Measurements from ENCODE around the gene NOD2.

The NOD2 gene

GRCh38 chr16:50690177-50690576, 3.2 kb upstream of the NOD2 start:
- DNase-seq (ENCODE audit: low read depth in 2 of 2, low spot score in 1 of 2): no peak

- no peak for DNase-seq (ENCODE audit: low read depth in 2 of 2, low spot score in 1 of 2)
Observed at GRCh38 chr16:50692644-50692998, 785 bp upstream of the NOD2 start.

GRCh38 chr16:50694206-50694605, 800 bp downstream of the NOD2 start:
- no peak for DNase-seq (ENCODE audit: low read depth in 2 of 2, low spot score in 1 of 2)

GRCh38 chr16:50695017-50696000, 1.9 kb downstream of the NOD2 start:
- DNase-seq (ENCODE audit: low read depth in 2 of 2, low spot score in 1 of 2): no peak

GRCh38 chr16:50696126-50696525, 2.7 kb downstream of the NOD2 start:
- DNase-seq (ENCODE audit: low read depth in 2 of 2, low spot score in 1 of 2): no peak

- DNase-seq (ENCODE audit: low read depth in 2 of 2, low spot score in 1 of 2): no peak
Observed at GRCh38 chr16:50696575-50697420, 3.4 kb downstream of the NOD2 start.

- DNase-seq (ENCODE audit: low read depth in 2 of 2, low spot score in 1 of 2): no peak
Observed at GRCh38 chr16:50697421-50697715, 4.0 kb downstream of the NOD2 start.

- no peak for DNase-seq (ENCODE audit: low read depth in 2 of 2, low spot score in 1 of 2)
Observed at GRCh38 chr16:50697881-50698767, 4.7 kb downstream of the NOD2 start.

- no peak for DNase-seq (ENCODE audit: low read depth in 2 of 2, low spot score in 1 of 2)
Observed at GRCh38 chr16:50699326-50700159, 6.1 kb downstream of the NOD2 start.

GRCh38 chr16:50702725-50703124, 9.3 kb downstream of the NOD2 start:
- DNase-seq (ENCODE audit: low read depth in 2 of 2, low spot score in 1 of 2): no peak

GRCh38 chr16:50704245-50704644, 10.8 kb downstream of the NOD2 start:
- no peak for DNase-seq (ENCODE audit: low read depth in 2 of 2, low spot score in 1 of 2)

GRCh38 chr16:50705436-50706110, 12.2 kb downstream of the NOD2 start:
- DNase-seq (ENCODE audit: low read depth in 2 of 2, low spot score in 1 of 2): no peak

GRCh38 chr16:50706250-50706649, 12.8 kb downstream of the NOD2 start:
- no peak for DNase-seq (ENCODE audit: low read depth in 2 of 2, low spot score in 1 of 2)

- DNase-seq (ENCODE audit: low read depth in 2 of 2, low spot score in 1 of 2): no peak
Observed at GRCh38 chr16:50708373-50709060, 15.1 kb downstream of the NOD2 start.

GRCh38 chr16:50709061-50709684, 15.8 kb downstream of the NOD2 start:
- DNase-seq (ENCODE audit: low read depth in 2 of 2, low spot score in 1 of 2): no peak

GRCh38 chr16:50709980-50710379, 16.6 kb downstream of the NOD2 start:
- no peak for DNase-seq (ENCODE audit: low read depth in 2 of 2, low spot score in 1 of 2)

GRCh38 chr16:50711040-50711439, 17.6 kb downstream of the NOD2 start:
- no peak for DNase-seq (ENCODE audit: low read depth in 2 of 2, low spot score in 1 of 2)

GRCh38 chr16:50711862-50712559, 18.6 kb downstream of the NOD2 start:
- no peak for DNase-seq (ENCODE audit: low read depth in 2 of 2, low spot score in 1 of 2)

Data from stimulated activated CD8-positive, alpha-beta memory T cell treated with anti-CD3 and anti-CD28 coated beads, Interleukin-4, amount 100 ng/mL, for 1 hour (primary cell).